HepG2 (cell line): Measurements from ENCODE around the gene CCDC148. TPM values are rescaled to one million over a fixed set of nuclear protein-coding genes. Genes with fewer than 3 reads are reported as not detected.

ENCODE experiments used
- ATAC-seq: fragments of 200-7000 bp; cut with Tn5 transposase; 3 replicates; pipeline ENCODE4 v1.9.1; 2020; ENCODE audit warnings: mild to moderate bottlenecking, moderate library complexity
- BruUV-seq: library from RNA; stranded (reverse); fragments of 400-500 nt; replicated peaks from 2 replicates; lab custom pipeline; 2021; lab: Mats Ljungman, UMichigan
- CTCF ChIA-PET: fragments of 300-600 bp; formaldehyde crosslinking; extraction: SDS; loops from one replicate; lab custom pipeline; 2021; ENCODE audit warnings: low total read pairs, inconsistent platforms, low intra/inter-chr PET ratio; lab: Yijun Ruan, JAX
- POLR2A ChIA-PET: fragments of 350-600 bp; sonication (Branson Sonifier 250); formaldehyde crosslinking; loops from one replicate; lab custom pipeline; 2020; ENCODE audit warnings: antibody characterized with exemption, inconsistent platforms; lab: Yijun Ruan, JAX
- DNase-seq: peaks from one replicate; pipeline ENCODE4 v3.0.0-alpha.2; 2015; ENCODE audit warnings: low spot score
- FAIRE-seq: peaks from 3 replicates; lab custom pipeline; 2011; peaks lifted over from hg19 to GRCh38; lab: Jason Lieb, UNC
- H2AFZ ChIP-seq: one replicate; pipeline ENCODE4 v1.6.1; 2011; ENCODE audit warnings: low read length, inconsistent platforms
- H3K27ac ChIP-seq: fragments of 300-600 bp; 3 replicates; pipeline ENCODE4 v1.8.0; 2011; ENCODE audit warnings: mixed run types, mild to moderate bottlenecking, mixed read lengths, low read length, inconsistent platforms; ENCODE audit not compliant: insufficient read depth; ENCODE audit errors: extremely low read length
- H3K27me3 ChIP-seq, 2 experiments: fragments of 200-600 bp in 1 of 2; 2 replicates in 1 of 2; 3 replicates in 1 of 2; pipeline versions ENCODE4 v1.6.0 to v1.8.0; 2011; ENCODE audit warnings: low read length in 2 of 2, mild to moderate bottlenecking in 2 of 2, moderate library complexity in 2 of 2, inconsistent platforms in 1 of 2; ENCODE audit not compliant: insufficient read depth in 2 of 2, control insufficient read depth in 1 of 2
- H3K36me3 ChIP-seq, 2 experiments: fragments of 200-600 bp in 1 of 2; replicated peaks in 1 of 2; 2 replicates in 1 of 2; 3 replicates in 1 of 2; pipeline versions ENCODE4 v1.5.1 to v1.8.0; 2011; ENCODE audit warnings: low read length in 2 of 2, inconsistent platforms in 1 of 2; ENCODE audit not compliant: insufficient read depth in 2 of 2, control insufficient read depth in 1 of 2
- H3K4me1 ChIP-seq: 2 replicates; pipeline ENCODE4 v1.5.1; 2012; ENCODE audit warnings: low read length, inconsistent platforms; ENCODE audit not compliant: insufficient read depth
- H3K4me2 ChIP-seq: 2 replicates; pipeline ENCODE4 v1.6.0; 2011; ENCODE audit warnings: low read depth, low read length, inconsistent platforms
- H3K4me3 ChIP-seq, 3 experiments: fragments of 200-600 bp in 1 of 3; sonication (generic), shearing (Covaris generic) in 1 of 3; replicated peaks in 1 of 3; 2 replicates each; pipeline ENCODE4 v1.5.1; 2011 to 2016; ENCODE audit warnings: low read length in 3 of 3, inconsistent platforms in 2 of 3, low read depth in 2 of 3, mild to moderate bottlenecking in 2 of 3, control low read depth in 1 of 3, mixed read lengths in 1 of 3; ENCODE audit not compliant: insufficient read depth in 1 of 3
- H3K79me2 ChIP-seq: one replicate; pipeline ENCODE4 v1.6.1; 2011; ENCODE audit warnings: low read length, inconsistent platforms; ENCODE audit not compliant: insufficient read depth
- H3K9ac ChIP-seq: 2 replicates; pipeline ENCODE4 v1.6.0; 2011; ENCODE audit warnings: mild to moderate bottlenecking, low read depth, low read length, inconsistent platforms; ENCODE audit not compliant: insufficient read depth
- H3K9me3 ChIP-seq: 2 replicates; pipeline ENCODE4 v1.5.1; 2012; ENCODE audit warnings: mild to moderate bottlenecking, low read length
- H4K20me1 ChIP-seq: 2 replicates; pipeline ENCODE4 v1.6.0; 2011; ENCODE audit warnings: inconsistent platforms, mild to moderate bottlenecking, low read length, moderate library complexity; ENCODE audit not compliant: insufficient read depth
- MYC ChIP-seq: sonication (generic); formaldehyde crosslinking; IDR thresholded peaks from 2 replicates; pipeline ENCODE4 v1.9.0; 2021; ENCODE audit warnings: missing genetic modification reagents, borderline replicate concordance
- NFE2L1 ChIP-seq: sonication (generic); formaldehyde crosslinking; IDR thresholded peaks from 2 replicates; pipeline ENCODE4 v1.4.0; 2020; ENCODE audit warnings: missing genetic modification reagents, mild to moderate bottlenecking, borderline replicate concordance
- NONO ChIP-seq, 2 experiments: fragments of 450-650 bp in 1 of 2; sonication (generic) in 1 of 2; formaldehyde crosslinking in 1 of 2; IDR thresholded peaks in 1 of 2; conservative IDR thresholded peaks in 1 of 2; 2 replicates each; pipeline versions ENCODE4 v1.6.1 to v1.8.0; 2017 to 2022; ENCODE audit warnings: mild to moderate bottlenecking in 1 of 2, missing genetic modification reagents in 1 of 2, moderate library complexity in 1 of 2
- RXRA ChIP-seq: sonication (generic); formaldehyde crosslinking; IDR thresholded peaks from 2 replicates; pipeline ENCODE4 v1.5.1; 2020; ENCODE audit warnings: missing genetic modification reagents
- SOX6 ChIP-seq, 2 experiments: fragments of 450-650 bp in 1 of 2; sonication (generic) in 1 of 2; formaldehyde crosslinking in 1 of 2; IDR thresholded peaks; 2 replicates each; pipeline versions ENCODE4 v1.4.0 to v1.6.1; 2017 to 2020; ENCODE audit warnings: antibody characterized with exemption in 1 of 2, mild to moderate bottlenecking in 1 of 2, missing genetic modification reagents in 1 of 2
- ZKSCAN8 ChIP-seq: IDR thresholded peaks from 2 replicates; pipeline ENCODE4 v1.6.1; 2016; ENCODE audit warnings: borderline replicate concordance, missing genetic modification reagents, missing compliant biosample characterization
- ZNF207 ChIP-seq: fragments of 450-650 bp; IDR thresholded peaks from 2 replicates; pipeline ENCODE4 v1.6.1; 2016; ENCODE audit warnings: antibody characterized with exemption, borderline replicate concordance
- WGBS: methylation state at CpG from one replicate; pipeline ENCODE4 v1.1.6; 2017; ENCODE audit warnings: low lambda C conversion rate; 5-methylcytosine and 5-hydroxymethylcytosine counted together
- in situ Hi-C: cut with HindIII; loops from 2 replicates; pipeline ENCODE4 v1.10.0; 2017; ENCODE audit warnings: low pct_unique_long_range_greater_than_20kb; ENCODE audit not compliant: extremely low pct_ligation_motif_present
- intact Hi-C: fragments of 100-400 bp; cut with micrococcal nuclease; formaldehyde crosslinking; loops from one replicate; pipeline ENCODE4 v1.10.0; 2022; ENCODE audit not compliant: unreplicated experiment
- polyA plus RNA-seq, 8 experiments: library from polyadenylated mRNA; depleted of rRNA in 3 of 8; stranded (reverse) in 7 of 8; unstranded in 1 of 8; fragments of >200 nt; fragmentation: Illumina TruSeq in 4 of 8; extraction: Trizol in 4 of 8; gene quantifications; 2 replicates each; pipeline versions ENCODE4 v1.2.1 to v1.2.3, GENCODE V29; 2011 to 2016; ENCODE audit warnings: low read depth in 4 of 8, missing spikeins in 1 of 8, mixed read lengths in 1 of 8; ENCODE audit not compliant: insufficient read depth in 1 of 8
- total RNA-seq, 5 experiments: library from RNA; depleted of rRNA; stranded (reverse); fragments of >200 nt; fragmentation: Illumina TruSeq; extraction: Trizol; gene quantifications; 2 replicates each; pipeline ENCODE4 v1.2.3, GENCODE V29; 2016; ENCODE audit warnings: low read depth in 1 of 5
- TF ChIP-seq, protein P1 (sequence below): sonication (generic); formaldehyde crosslinking; IDR thresholded peaks from 2 replicates; pipeline ENCODE4 v1.4.0; 2020; ENCODE audit warnings: missing genetic modification reagents, mild to moderate bottlenecking, borderline replicate concordance
- TF ChIP-seq, protein P2 (sequence below): sonication (generic); formaldehyde crosslinking; IDR thresholded peaks from 2 replicates; pipeline ENCODE4 v1.8.0; 2022; ENCODE audit warnings: mild to moderate bottlenecking, missing genetic modification reagents
- TF ChIP-seq, protein P3 (sequence below): fragments of 450-650 bp; IDR thresholded peaks from 2 replicates; pipeline ENCODE4 v1.6.1; 2017; ENCODE audit warnings: mild to moderate bottlenecking

The CCDC148 gene
- total and polyA plus RNA-seq, 2 of the 13 experiments (the other 11 are each of a cell fraction or from before 2014, with no cell fraction given) = 0.30 to 0.49 TPM

DNA sequence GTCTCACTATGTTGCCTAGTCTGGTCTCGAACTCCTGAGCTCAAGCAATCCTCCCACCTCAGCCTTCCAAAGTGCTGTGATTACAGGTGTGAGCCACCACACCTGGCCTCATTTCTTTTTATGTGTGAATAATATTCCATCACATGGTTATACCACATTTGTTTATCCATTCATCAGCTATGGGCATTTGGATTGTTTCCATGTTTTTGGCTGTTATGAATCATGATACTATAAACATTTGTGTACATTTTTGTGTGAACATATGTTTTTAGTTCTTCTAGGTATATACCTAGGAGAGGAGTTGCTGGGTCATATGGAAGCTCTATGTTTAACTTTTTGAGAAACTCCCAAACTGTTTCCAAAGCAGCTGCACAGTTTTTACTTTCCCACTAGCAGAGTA lies 24.6 kb upstream of the CCDC148 start:
- in situ Hi-C loops (no loop called here), intact Hi-C loops (no loop called here)
- DNase-seq (no peak), ATAC-seq (no peak), FAIRE-seq (no peak)
- TF ChIP-seq ZKSCAN8 (CRISPR knock-in tag) = no peak
- TF ChIP-seq RXRA = no peak
- TF ChIP-seq SOX6 (IDR thresholded peaks at IDR 0.05) = no peak
- no peak for TF ChIP-seq SOX6 (CRISPR knock-in tag; IDR thresholded peaks at IDR 0.05)
- TF ChIP-seq ZNF207 = no peak
- no peak for TF ChIP-seq MYC (CRISPR knock-in tag)
- TF ChIP-seq NONO (IDR thresholded peaks at IDR 0.05) = no peak
- no peak for TF ChIP-seq NONO (CRISPR knock-in tag; conservative IDR thresholded peaks at IDR 0.05)
- no peak for TF ChIP-seq NFE2L1 (CRISPR knock-in tag)
- no peaks in the 10 kb centered on the region for H3K4me1 ChIP-seq
- H3K27me3 ChIP-seq = no peaks in the 10 kb centered on the region
- ChIA-PET POLR2A (no interaction called here), CTCF (no interaction called here)
- no peaks in the 10 kb centered on the region; a peak in 2 of 5 replicates for H3K36me3 ChIP-seq
- H2AFZ ChIP-seq = no peak overlapping the region
- peaks cover 14% of the 10 kb centered on the region for H4K20me1 ChIP-seq
- WGBS = 95% methylated on average over 1 of the region's 1 CpG
- no peak overlapping the region for H3K4me2 ChIP-seq
- no peak overlapping the region for H3K9ac ChIP-seq
- H3K4me3 ChIP-seq = no peak overlapping the region
- BruUV-seq = no TSS peak
- H3K9me3 ChIP-seq = no peaks in the 10 kb centered on the region
- H3K79me2 ChIP-seq = peaks cover 88% of the 10 kb centered on the region
- no peak overlapping the region for H3K27ac ChIP-seq

DNA sequence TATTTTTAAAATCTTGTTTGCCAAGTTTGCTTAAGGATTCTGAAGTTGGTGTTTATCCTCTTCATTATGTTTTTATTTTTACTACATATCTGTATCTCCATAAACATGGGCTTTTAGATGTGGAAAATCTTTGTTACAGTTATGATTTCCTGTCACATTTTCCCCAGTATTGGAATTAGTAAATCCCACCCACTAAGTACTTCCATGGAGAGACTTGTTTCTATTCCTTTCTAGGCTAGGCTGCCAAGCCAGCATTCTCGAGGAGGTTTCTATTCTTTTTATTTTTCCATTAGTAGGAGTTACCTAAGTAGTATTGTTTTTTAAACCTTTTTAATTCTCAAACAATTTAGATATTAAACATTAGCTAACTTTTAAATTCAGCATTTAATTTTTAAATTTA lies 22.3 kb upstream of the CCDC148 start:
- intact Hi-C loops = no loop called here
- DNase-seq = no peak
- no peak for ATAC-seq
- CTCF ChIA-PET = no interaction called here
- Histone ChIP-seq H3K36me3 (peaks cover 3 to 15% of the 10 kb centered on the region in 2 experiments; a peak in 4 of 5 replicates), H3K4me2 (no peak overlapping the region), H4K20me1 (peaks cover 11% of the 10 kb centered on the region), H3K4me3 (no peak overlapping the region), H3K27ac (no peak overlapping the region), H3K27me3 (no peaks in the 10 kb centered on the region), H3K4me1 (no peaks in the 10 kb centered on the region), H3K9ac (no peak overlapping the region), H3K79me2 (peaks cover 78% of the 10 kb centered on the region), H3K9me3 (no peaks in the 10 kb centered on the region), H2AFZ (no peak overlapping the region)
- BruUV-seq = no TSS peak
- no peak for FAIRE-seq
- 100% methylated on average over 1 of the region's 1 CpG for WGBS
- in situ Hi-C loops = no loop called here
- POLR2A ChIA-PET = no interaction called here
- TF ChIP-seq, protein P1, sequence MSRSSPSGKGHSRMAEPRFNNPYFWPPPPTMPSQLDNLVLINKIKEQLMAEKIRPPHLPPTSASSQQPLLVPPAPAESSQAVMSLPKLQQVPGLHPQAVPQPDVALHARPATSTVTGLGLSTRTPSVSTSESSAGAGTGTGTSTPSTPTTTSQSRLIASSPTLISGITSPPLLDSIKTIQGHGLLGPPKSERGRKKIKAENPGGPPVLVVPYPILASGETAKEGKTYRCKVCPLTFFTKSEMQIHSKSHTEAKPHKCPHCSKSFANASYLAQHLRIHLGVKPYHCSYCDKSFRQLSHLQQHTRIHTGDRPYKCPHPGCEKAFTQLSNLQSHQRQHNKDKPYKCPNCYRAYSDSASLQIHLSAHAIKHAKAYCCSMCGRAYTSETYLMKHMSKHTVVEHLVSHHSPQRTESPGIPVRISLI (CRISPR knock-in tag) = no peak
- TF ChIP-seq, protein P2, sequence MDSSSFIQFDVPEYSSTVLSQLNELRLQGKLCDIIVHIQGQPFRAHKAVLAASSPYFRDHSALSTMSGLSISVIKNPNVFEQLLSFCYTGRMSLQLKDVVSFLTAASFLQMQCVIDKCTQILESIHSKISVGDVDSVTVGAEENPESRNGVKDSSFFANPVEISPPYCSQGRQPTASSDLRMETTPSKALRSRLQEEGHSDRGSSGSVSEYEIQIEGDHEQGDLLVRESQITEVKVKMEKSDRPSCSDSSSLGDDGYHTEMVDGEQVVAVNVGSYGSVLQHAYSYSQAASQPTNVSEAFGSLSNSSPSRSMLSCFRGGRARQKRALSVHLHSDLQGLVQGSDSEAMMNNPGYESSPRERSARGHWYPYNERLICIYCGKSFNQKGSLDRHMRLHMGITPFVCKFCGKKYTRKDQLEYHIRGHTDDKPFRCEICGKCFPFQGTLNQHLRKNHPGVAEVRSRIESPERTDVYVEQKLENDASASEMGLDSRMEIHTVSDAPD (CRISPR knock-in tag) = no peak
- TF ChIP-seq, protein P3, sequence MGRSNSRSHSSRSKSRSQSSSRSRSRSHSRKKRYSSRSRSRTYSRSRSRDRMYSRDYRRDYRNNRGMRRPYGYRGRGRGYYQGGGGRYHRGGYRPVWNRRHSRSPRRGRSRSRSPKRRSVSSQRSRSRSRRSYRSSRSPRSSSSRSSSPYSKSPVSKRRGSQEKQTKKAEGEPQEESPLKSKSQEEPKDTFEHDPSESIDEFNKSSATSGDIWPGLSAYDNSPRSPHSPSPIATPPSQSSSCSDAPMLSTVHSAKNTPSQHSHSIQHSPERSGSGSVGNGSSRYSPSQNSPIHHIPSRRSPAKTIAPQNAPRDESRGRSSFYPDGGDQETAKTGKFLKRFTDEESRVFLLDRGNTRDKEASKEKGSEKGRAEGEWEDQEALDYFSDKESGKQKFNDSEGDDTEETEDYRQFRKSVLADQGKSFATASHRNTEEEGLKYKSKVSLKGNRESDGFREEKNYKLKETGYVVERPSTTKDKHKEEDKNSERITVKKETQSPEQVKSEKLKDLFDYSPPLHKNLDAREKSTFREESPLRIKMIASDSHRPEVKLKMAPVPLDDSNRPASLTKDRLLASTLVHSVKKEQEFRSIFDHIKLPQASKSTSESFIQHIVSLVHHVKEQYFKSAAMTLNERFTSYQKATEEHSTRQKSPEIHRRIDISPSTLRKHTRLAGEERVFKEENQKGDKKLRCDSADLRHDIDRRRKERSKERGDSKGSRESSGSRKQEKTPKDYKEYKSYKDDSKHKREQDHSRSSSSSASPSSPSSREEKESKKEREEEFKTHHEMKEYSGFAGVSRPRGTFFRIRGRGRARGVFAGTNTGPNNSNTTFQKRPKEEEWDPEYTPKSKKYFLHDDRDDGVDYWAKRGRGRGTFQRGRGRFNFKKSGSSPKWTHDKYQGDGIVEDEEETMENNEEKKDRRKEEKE = no peak
